Measurements from ENCODE around the gene NSG2.

Gene NSG2

GRCh38 chr5:174030286-174030685, 15.2 kb upstream of the NSG2 start:
- peaks cover 4% of the 10 kb centered on the region for H3K9me3 ChIP-seq (ENCODE audit: low read length)
- no peak overlapping the region for H3K9ac ChIP-seq (ENCODE audit: low read length)
- no peaks in the 10 kb centered on the region for H3K27me3 ChIP-seq (ENCODE audit: control insufficient read depth in 1 of 2, insufficient read depth in 2 of 2, low read length in 2 of 2)
- no peaks in the 10 kb centered on the region for H3K4me1 ChIP-seq (ENCODE audit: insufficient read depth, low read length)
- no peaks in the 10 kb centered on the region for H3K36me3 ChIP-seq (ENCODE audit: insufficient read depth, low read length)
- no peak overlapping the region for H3K27ac ChIP-seq (ENCODE audit: low read depth, low read length)
- H3K4me3 ChIP-seq (ENCODE audit: low read depth in 1 of 2, low read length in 2 of 2): no peak overlapping the region

DNA sequence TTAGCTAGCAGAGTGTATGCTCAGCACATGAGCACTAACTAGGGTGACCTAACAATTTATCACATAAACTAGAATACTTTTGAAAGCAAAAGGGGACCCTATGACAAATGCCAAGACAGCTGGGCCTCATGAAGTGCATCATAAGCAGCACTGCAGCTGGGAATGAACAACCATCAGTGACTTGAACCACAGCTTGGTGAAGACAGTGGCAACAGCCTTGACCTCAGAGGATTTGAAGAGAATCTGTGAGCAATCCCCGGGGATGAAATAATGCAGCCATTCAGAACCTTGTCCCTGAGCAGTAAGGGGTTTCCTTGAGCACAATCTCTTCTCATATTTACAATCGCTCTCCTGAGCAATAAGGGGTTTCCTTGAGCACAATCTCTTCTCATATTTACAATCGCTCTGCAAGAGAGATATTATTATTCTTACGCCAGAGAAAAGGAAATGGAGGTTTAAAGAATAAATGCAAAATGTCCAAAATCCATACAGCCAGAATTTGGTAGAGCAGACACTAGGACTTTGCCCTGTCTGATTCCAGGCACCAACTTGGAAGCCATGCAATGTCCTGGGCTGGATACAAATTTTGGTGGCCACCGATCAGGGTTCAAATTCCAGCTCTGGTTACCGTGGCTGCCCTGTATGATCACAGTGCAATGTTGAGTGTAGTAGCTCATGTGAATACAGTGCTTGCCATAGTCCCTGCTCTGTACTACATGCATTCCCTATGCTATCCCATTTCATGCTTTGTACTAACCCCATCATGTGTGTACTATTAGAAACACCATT, 846 bp upstream of the NSG2 start:
- no peak overlapping the region for H3K9ac ChIP-seq (ENCODE audit: low read length)
- H3K36me3 ChIP-seq (ENCODE audit: insufficient read depth, low read length): no peaks in the 10 kb centered on the region
- H3K4me3 ChIP-seq (ENCODE audit: low read depth in 1 of 2, low read length in 2 of 2): no peak overlapping the region
- no peak overlapping the region for H3K27ac ChIP-seq (ENCODE audit: low read depth, low read length)
- H3K9me3 ChIP-seq (ENCODE audit: low read length): no peaks in the 10 kb centered on the region
- no peaks in the 10 kb centered on the region for H3K4me1 ChIP-seq (ENCODE audit: insufficient read depth, low read length)
- no peaks in the 10 kb centered on the region for H3K27me3 ChIP-seq (ENCODE audit: control insufficient read depth in 1 of 2, insufficient read depth in 2 of 2, low read length in 2 of 2)

DNA sequence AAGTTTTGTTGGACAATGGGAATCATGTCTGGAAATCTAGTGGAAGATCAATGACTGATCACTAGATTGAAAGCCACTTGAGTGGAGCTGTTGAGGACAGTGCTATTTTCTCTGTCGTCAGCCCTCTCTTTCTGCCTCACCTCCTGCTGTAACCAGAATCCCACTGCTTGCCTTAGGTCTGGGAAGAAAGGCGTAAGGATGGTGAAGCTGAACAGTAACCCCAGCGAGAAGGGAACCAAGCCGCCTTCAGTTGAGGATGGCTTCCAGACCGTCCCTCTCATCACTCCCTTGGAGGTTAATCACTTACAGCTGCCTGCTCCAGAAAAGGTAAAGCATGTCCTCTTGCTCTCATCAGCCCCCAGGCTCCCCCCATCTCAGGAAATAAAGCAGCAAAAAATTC, 1.1 kb downstream of the NSG2 start:
- H3K4me3 ChIP-seq (ENCODE audit: low read depth in 1 of 2, low read length in 2 of 2): no peak overlapping the region
- H3K36me3 ChIP-seq (ENCODE audit: insufficient read depth, low read length): no peaks in the 10 kb centered on the region
- no peak overlapping the region for H3K27ac ChIP-seq (ENCODE audit: low read depth, low read length)
- no peaks in the 10 kb centered on the region for H3K4me1 ChIP-seq (ENCODE audit: insufficient read depth, low read length)
- no peaks in the 10 kb centered on the region for H3K9me3 ChIP-seq (ENCODE audit: low read length)
- no peak overlapping the region for H3K9ac ChIP-seq (ENCODE audit: low read length)
- H3K27me3 ChIP-seq (ENCODE audit: control insufficient read depth in 1 of 2, insufficient read depth in 2 of 2, low read length in 2 of 2): no peaks in the 10 kb centered on the region

GRCh38 chr5:174047472-174048099, 2.1 kb downstream of the NSG2 start:
- Histone ChIP-seq H3K4me3 (ENCODE audit: low read depth in 1 of 2, low read length in 2 of 2) (no peak overlapping the region), H3K9ac (ENCODE audit: low read length) (no peak overlapping the region), H3K27me3 (ENCODE audit: control insufficient read depth in 1 of 2, insufficient read depth in 2 of 2, low read length in 2 of 2) (no peaks in the 10 kb centered on the region), H3K27ac (ENCODE audit: low read depth, low read length) (no peak overlapping the region), H3K9me3 (ENCODE audit: low read length) (no peaks in the 10 kb centered on the region), H3K4me1 (ENCODE audit: insufficient read depth, low read length) (no peaks in the 10 kb centered on the region), H3K36me3 (ENCODE audit: insufficient read depth, low read length) (no peaks in the 10 kb centered on the region)

- no peak overlapping the region for H3K4me3 ChIP-seq (ENCODE audit: low read depth in 1 of 2, low read length in 2 of 2)
- H3K36me3 ChIP-seq (ENCODE audit: insufficient read depth, low read length): no peaks in the 10 kb centered on the region
- H3K9me3 ChIP-seq (ENCODE audit: low read length): no peaks in the 10 kb centered on the region
- H3K27ac ChIP-seq (ENCODE audit: low read depth, low read length): no peak overlapping the region
- no peaks in the 10 kb centered on the region for H3K27me3 ChIP-seq (ENCODE audit: control insufficient read depth in 1 of 2, insufficient read depth in 2 of 2, low read length in 2 of 2)
- H3K9ac ChIP-seq (ENCODE audit: low read length): no peak overlapping the region
- H3K4me1 ChIP-seq (ENCODE audit: insufficient read depth, low read length): no peaks in the 10 kb centered on the region
Observed at GRCh38 chr5:174052636-174053035, 7.1 kb downstream of the NSG2 start.

- Histone ChIP-seq H3K4me3 (ENCODE audit: low read depth in 1 of 2, low read length in 2 of 2) (no peak overlapping the region), H3K4me1 (ENCODE audit: insufficient read depth, low read length) (no peaks in the 10 kb centered on the region), H3K9ac (ENCODE audit: low read length) (no peak overlapping the region), H3K27ac (ENCODE audit: low read depth, low read length) (no peak overlapping the region), H3K9me3 (ENCODE audit: low read length) (no peaks in the 10 kb centered on the region), H3K36me3 (ENCODE audit: insufficient read depth, low read length) (no peaks in the 10 kb centered on the region), H3K27me3 (ENCODE audit: control insufficient read depth in 1 of 2, insufficient read depth in 2 of 2, low read length in 2 of 2) (no peaks in the 10 kb centered on the region)
Observed at GRCh38 chr5:174053905-174054304, 8.4 kb downstream of the NSG2 start.

GRCh38 chr5:174056064-174056847, 10.8 kb downstream of the NSG2 start:
- Histone ChIP-seq H3K27ac (ENCODE audit: low read depth, low read length) (no peak overlapping the region), H3K9ac (ENCODE audit: low read length) (no peak overlapping the region), H3K27me3 (ENCODE audit: control insufficient read depth in 1 of 2, insufficient read depth in 2 of 2, low read length in 2 of 2) (no peaks in the 10 kb centered on the region), H3K4me1 (ENCODE audit: insufficient read depth, low read length) (no peaks in the 10 kb centered on the region), H3K9me3 (ENCODE audit: low read length) (no peaks in the 10 kb centered on the region), H3K36me3 (ENCODE audit: insufficient read depth, low read length) (no peaks in the 10 kb centered on the region), H3K4me3 (ENCODE audit: low read depth in 1 of 2, low read length in 2 of 2) (no peak overlapping the region)

DNA sequence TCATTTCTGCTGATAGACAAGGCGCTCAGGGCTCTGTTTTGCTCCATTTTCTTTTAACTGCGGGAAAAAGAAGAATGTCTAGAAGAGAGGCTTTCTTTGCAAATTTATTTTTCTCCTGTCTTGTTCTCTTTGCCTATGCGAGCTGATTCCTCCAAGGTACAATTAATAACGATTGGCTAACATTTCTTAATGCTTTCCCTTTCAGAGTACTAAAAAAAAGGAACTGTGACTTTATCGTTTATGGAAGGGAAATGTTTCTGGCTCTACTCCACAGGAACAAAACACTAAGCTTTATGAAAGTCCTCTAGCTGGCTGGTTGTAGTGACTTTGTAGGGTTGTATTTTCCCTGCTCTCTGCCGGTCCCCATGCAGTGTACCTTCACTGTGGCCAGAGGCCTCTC, 11.7 kb downstream of the NSG2 start:
- H3K4me3 ChIP-seq (ENCODE audit: low read depth in 1 of 2, low read length in 2 of 2): no peak overlapping the region
- H3K4me1 ChIP-seq (ENCODE audit: insufficient read depth, low read length): no peaks in the 10 kb centered on the region
- no peak overlapping the region for H3K27ac ChIP-seq (ENCODE audit: low read depth, low read length)
- H3K9ac ChIP-seq (ENCODE audit: low read length): no peak overlapping the region
- no peaks in the 10 kb centered on the region for H3K9me3 ChIP-seq (ENCODE audit: low read length)
- H3K36me3 ChIP-seq (ENCODE audit: insufficient read depth, low read length): no peaks in the 10 kb centered on the region
- no peaks in the 10 kb centered on the region for H3K27me3 ChIP-seq (ENCODE audit: control insufficient read depth in 1 of 2, insufficient read depth in 2 of 2, low read length in 2 of 2)

- H3K4me1 ChIP-seq (ENCODE audit: insufficient read depth, low read length): no peaks in the 10 kb centered on the region
- H3K9me3 ChIP-seq (ENCODE audit: low read length): no peaks in the 10 kb centered on the region
- no peak overlapping the region for H3K4me3 ChIP-seq (ENCODE audit: low read depth in 1 of 2, low read length in 2 of 2)
- no peaks in the 10 kb centered on the region for H3K27me3 ChIP-seq (ENCODE audit: control insufficient read depth in 1 of 2, insufficient read depth in 2 of 2, low read length in 2 of 2)
- H3K36me3 ChIP-seq (ENCODE audit: insufficient read depth, low read length): no peaks in the 10 kb centered on the region
- no peak overlapping the region for H3K27ac ChIP-seq (ENCODE audit: low read depth, low read length)
- H3K9ac ChIP-seq (ENCODE audit: low read length): no peak overlapping the region
Observed at GRCh38 chr5:174058433-174059122, 13.1 kb downstream of the NSG2 start.

DNA sequence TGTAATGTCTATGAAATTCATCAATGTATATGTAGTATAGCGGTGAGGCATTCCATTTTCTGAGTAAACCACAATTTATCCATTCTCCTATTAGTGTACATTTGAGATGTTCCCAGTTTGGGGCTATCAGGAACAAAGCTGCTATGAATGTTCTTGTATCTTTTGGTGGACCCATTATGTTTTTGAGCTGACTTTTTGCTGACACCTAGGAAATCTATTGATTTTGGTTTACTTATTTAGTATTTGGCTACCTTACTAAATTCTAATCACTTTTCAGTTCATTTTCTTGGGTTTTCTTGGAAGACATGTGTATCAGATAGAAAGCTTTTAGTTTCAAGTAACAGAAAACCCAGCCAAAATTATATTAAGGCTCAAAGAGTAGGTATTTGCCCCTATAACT, 13.7 kb downstream of the NSG2 start:
- no peak overlapping the region for H3K27ac ChIP-seq (ENCODE audit: low read depth, low read length)
- H3K27me3 ChIP-seq (ENCODE audit: control insufficient read depth in 1 of 2, insufficient read depth in 2 of 2, low read length in 2 of 2): no peaks in the 10 kb centered on the region
- no peak overlapping the region for H3K4me3 ChIP-seq (ENCODE audit: low read depth in 1 of 2, low read length in 2 of 2)
- no peaks in the 10 kb centered on the region for H3K4me1 ChIP-seq (ENCODE audit: insufficient read depth, low read length)
- no peaks in the 10 kb centered on the region for H3K9me3 ChIP-seq (ENCODE audit: low read length)
- no peak overlapping the region for H3K9ac ChIP-seq (ENCODE audit: low read length)
- no peaks in the 10 kb centered on the region for H3K36me3 ChIP-seq (ENCODE audit: insufficient read depth, low read length)

DNA sequence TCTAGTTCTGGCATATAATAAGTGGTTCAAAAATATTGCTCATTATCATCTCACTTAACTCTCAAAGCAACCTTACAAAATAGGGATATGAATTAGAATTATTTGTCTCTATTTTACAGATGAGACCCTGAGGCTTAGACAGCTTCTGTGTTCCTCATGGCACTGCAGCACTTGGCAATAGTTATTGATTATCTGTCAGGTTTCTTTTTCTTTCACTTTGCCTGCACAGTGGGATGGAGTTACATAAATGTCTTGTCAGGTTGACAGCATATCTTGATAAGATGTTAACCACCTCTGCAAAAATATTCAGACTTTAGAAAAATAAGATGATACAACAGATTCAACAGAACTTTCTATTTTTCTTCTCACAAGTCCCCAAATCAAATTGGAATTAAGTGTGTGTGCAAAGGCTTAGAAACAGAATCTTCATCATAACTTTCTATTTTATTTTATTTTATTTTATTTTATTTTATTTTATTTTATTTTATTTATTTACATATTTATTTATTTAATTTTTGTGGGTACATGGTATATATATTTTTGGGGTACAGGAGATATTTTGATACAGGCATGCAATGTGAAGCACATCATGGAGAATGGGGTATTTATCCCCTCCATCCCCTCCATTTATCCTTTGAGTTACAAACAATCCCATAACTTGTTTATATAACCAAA, 17.7 kb downstream of the NSG2 start:
- no peak overlapping the region for H3K4me3 ChIP-seq (ENCODE audit: low read depth in 1 of 2, low read length in 2 of 2)
- no peak overlapping the region for H3K9ac ChIP-seq (ENCODE audit: low read length)
- H3K36me3 ChIP-seq (ENCODE audit: insufficient read depth, low read length): no peaks in the 10 kb centered on the region
- H3K27me3 ChIP-seq (ENCODE audit: control insufficient read depth in 1 of 2, insufficient read depth in 2 of 2, low read length in 2 of 2): no peaks in the 10 kb centered on the region
- H3K9me3 ChIP-seq (ENCODE audit: low read length): no peaks in the 10 kb centered on the region
- H3K27ac ChIP-seq (ENCODE audit: low read depth, low read length): no peak overlapping the region
- no peaks in the 10 kb centered on the region for H3K4me1 ChIP-seq (ENCODE audit: insufficient read depth, low read length)

All from muscle layer of colon (tissue), 2 donors.